AG04449 (cell line): Measurements from ENCODE around the gene CCDC88B.
A peak's percentile ranks its signal among the peaks of the same experiment; 100 is the strongest.

Experiments used
- CTCF ChIA-PET: fragments of 350-600 bp; formaldehyde crosslinking; extraction: SDS; loops from one replicate; lab custom pipeline; 2021; ENCODE audit warnings: antibody characterized with exemption; lab: Yijun Ruan, JAX
- POLR2A ChIA-PET: fragments of 400-600, 350-600 bp; formaldehyde crosslinking; extraction: SDS; loops from one replicate; lab custom pipeline; 2020; ENCODE audit warnings: antibody characterized with exemption, inconsistent platforms; lab: Yijun Ruan, JAX
- DNase-seq: peaks from one replicate; pipeline ENCODE4 v3.0.0-alpha.2; 2010; ENCODE audit warnings: low read depth, low spot score
- H3K4me3 ChIP-seq: 2 replicates; pipeline ENCODE4 v1.5.1; 2011; ENCODE audit warnings: low read depth, mild to moderate bottlenecking, control low read depth, low read length
- TF ChIP-seq, protein P1 (sequence below): IDR thresholded peaks from one replicate; pipeline ENCODE4 v1.5.1; 2011; ENCODE audit warnings: mild to moderate bottlenecking, moderate library complexity, low read length, control low read depth, inconsistent platforms; ENCODE audit not compliant: insufficient read depth; ENCODE audit errors: missing control alignments

The CCDC88B gene

DNA sequence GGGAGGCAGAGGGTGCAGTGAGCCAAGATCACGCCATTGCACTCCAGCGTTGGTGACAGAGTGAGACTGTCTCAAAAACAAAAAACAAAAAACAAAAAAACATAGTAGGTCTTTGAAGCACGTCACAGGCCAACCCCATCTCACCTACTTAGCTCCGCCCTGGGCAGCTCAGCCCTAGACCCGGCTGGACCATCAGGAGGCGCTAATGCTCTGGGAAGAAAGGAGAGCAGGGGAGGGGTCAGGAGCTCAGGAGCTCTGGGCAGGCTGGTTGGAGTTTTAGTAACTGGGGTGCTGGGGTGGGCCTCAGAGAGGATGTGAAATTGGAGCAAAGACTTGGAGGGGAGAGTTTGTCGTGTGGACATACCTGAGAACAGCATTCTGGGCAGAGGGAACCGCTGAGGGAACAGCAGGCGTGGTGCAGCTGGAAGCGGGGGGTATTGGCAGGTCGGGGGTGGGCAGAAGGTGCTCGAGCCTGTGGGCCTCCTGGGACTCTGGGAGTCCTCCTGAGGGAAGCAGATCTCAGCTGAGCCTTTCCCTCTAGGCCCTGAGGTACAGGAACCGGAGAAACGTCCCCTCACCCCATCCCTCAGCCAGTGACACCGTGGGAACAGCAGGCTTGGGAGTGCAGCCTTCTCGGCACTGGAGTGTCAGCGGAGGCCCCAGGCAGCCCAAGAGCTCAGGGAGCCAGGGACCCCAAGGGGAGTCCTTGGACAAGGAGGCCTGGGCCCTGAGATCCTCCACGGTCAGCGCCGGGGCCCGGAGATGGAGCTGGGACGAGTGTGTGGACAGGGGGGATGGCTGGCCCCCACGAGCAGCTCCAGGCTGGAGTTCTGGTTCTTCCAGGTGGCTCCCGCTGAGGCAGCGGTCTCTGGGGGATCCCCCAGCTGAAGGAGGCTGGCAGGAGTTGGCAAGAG lies 16.8 kb downstream of the CCDC88B start:
- H3K4me3 ChIP-seq: no peak overlapping the region
- ChIA-PET POLR2A (no interaction called here), CTCF (interaction anchor here (1.3 to 21.8 kb wide), 13 partner anchors 9 to 152 kb away, joined by 3 to 414 read pairs (median 26); partner anchors contain the start of genes BAD, CCDC88B, ESRRA and FERMT3)
- no peak for DNase-seq
- TF ChIP-seq, protein P1, sequence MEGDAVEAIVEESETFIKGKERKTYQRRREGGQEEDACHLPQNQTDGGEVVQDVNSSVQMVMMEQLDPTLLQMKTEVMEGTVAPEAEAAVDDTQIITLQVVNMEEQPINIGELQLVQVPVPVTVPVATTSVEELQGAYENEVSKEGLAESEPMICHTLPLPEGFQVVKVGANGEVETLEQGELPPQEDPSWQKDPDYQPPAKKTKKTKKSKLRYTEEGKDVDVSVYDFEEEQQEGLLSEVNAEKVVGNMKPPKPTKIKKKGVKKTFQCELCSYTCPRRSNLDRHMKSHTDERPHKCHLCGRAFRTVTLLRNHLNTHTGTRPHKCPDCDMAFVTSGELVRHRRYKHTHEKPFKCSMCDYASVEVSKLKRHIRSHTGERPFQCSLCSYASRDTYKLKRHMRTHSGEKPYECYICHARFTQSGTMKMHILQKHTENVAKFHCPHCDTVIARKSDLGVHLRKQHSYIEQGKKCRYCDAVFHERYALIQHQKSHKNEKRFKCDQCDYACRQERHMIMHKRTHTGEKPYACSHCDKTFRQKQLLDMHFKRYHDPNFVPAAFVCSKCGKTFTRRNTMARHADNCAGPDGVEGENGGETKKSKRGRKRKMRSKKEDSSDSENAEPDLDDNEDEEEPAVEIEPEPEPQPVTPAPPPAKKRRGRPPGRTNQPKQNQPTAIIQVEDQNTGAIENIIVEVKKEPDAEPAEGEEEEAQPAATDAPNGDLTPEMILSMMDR: peak; percentile 51

DNA sequence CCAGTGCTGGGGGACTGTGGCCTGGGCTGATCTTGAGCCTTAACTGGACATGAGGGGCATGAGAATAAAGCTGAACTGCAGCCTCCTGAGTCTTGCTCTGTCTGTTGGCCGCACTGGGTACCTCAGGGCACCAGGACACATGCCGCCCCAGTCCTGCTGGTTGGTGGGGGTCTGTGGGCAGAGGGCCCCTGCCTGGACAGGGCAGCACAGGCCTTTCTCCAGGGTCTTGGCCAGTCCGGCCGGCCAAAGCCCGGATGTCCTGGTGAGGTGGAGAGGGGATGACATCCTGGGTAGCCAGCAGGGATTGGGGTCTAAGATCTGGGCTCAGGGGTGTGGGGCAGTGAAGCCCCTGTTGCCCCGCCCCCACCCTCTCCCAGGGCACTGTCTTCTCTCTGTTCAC lies 17.4 kb downstream of the CCDC88B start:
- ChIA-PET POLR2A (no interaction called here), CTCF (interaction anchor here (0.8 to 21.8 kb wide), 8 partner anchors 9 to 294 kb away, joined by 3 to 414 read pairs (median 16); partner anchors contain the start of genes CCDC88B, ESRRA and PRDX5)
- TF ChIP-seq, protein P1: no peak
- DNase-seq: no peak
- no peak overlapping the region for H3K4me3 ChIP-seq

DNA sequence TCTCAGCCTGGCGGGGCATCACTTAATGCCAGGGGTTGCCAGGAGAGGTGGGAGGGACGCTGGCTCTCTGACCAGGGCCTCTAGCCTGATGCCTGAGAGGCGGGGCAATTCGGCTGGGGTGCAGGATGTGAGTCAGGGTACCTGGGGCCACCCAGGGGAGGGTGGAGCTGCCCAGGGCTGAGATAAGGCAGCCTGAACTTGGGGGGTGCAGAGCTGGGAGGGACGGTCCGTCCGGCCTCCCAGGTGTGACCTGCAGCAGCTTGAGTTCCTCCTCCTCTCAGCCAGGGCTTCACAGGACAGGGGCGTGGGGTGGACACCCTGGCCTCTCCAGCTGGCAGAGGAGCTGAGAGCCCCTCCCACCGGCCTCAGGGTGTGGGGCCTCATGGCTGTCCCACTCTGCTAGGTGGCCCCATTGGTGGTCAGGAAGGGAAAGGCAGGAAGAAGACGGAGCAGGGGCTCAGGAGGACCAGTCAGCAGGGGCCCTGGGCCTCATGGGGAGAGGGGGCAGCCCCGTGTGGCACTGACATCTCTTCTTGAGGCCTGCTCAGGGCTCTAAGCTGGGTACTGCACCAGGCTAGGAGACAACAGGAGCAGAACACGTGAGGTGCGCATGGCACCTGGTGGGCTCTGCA lies 18.0 kb downstream of the CCDC88B start:
- POLR2A ChIA-PET: interaction anchor here (0.5 to 0.6 kb wide), 2 partner anchors 12 to 90 kb away, joined by 3 read pairs; no protein-coding TSS in a partner anchor
- CTCF ChIA-PET: interaction anchor here (0.8 to 21.8 kb wide), 7 partner anchors 8 to 294 kb away, joined by 3 to 414 read pairs (median 3); partner anchors contain the start of genes CCDC88B, ESRRA, PLCB3 and PRDX5
- no peak for DNase-seq
- TF ChIP-seq, protein P1: no peak
- peak overlapping the region; percentile 94 for H3K4me3 ChIP-seq

DNA sequence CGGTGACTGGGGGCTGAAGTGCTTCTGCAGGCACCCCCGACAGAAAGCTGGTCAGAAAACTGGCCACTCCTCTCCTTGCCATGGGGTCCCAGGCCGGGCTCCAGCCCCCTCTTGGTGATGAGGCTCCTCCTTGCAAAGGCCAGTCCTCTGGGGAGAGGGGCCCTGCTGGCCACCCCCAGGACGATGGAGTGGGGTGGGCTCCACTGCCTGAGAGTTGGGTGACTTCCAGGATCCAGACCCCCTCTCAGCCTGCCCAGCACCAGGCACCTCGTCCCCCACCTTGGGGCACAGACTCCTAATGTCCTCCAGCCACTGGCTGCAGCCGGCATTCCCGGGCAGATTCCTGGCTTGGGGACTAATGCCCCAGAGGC lies 18.5 kb downstream of the CCDC88B start:
- CTCF ChIA-PET: interaction anchor here (0.8 to 21.8 kb wide), 7 partner anchors 8 to 293 kb away, joined by 3 to 414 read pairs (median 3); partner anchors contain the start of genes CCDC88B, ESRRA, PLCB3 and PRDX5

DNA sequence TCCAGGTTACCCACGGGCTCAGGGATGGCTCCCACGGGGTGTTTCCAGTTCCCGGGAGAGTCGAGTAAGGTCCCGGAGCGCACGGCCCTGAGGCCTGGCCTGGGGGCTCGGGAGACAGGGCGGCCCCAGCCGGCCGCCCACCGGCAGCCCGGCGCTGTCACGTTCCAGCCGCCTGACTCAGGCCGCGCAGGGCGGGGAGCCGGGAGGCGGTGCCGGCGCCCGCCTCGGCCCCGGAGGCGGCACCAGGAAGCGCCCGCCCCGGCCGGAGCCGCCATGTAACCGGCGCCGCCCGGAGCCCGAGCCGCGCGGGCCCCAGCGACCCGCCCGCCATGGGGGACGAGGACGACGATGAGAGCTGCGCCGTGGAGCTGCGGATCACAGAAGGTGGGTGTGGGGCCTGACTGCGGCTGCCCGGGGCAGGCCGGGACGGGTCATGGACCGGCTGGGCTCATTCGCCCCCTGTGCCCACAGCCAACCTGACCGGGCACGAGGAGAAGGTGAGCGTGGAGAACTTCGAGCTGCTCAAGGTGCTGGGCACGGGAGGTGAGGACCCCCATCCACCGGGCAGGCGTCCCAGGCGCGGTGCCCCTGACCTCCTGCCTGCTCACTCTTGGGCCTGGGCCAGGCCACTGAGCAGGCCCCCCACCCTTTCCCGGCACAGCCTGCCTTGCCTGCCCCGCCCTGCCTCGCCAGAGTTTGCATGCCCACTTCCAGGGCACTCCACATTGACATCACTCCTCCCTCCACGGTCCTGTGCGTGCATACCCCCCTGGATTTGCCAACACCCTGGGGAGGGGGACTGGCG lies 19.1 kb downstream of the CCDC88B start, which contains the start of gene RPS6KA4:
Gene RPS6KA4 (plus strand): TSS at position 256 of the 805 bp plus-strand sequence. CDS start 74 bp downstream, at position 330.
- CTCF ChIA-PET: interaction anchor here (0.9 to 21.8 kb wide), 7 partner anchors 10 to 293 kb away, joined by 3 to 414 read pairs (median 3); partner anchors contain the start of genes CCDC88B, ESRRA, PLCB3 and PRDX5
- peak within 1 kb of the TSS; percentile 94 for H3K4me3 ChIP-seq
- TF ChIP-seq, protein P1: no peak
- no peak for DNase-seq
- POLR2A ChIA-PET: no interaction called here

More for the DNA sequence above, 18.5 kb downstream of the CCDC88B start:
- DNase-seq: no peak
- TF ChIP-seq, protein P1: no peak
- H3K4me3 ChIP-seq: peak overlapping the region; percentile 94
- POLR2A ChIA-PET: interaction anchor here (0.6 kb wide), 1 partner anchor 90 kb away, joined by 3 read pairs; no protein-coding TSS in a partner anchor
